HG03432 (cell line): ENCODE measurements around the gene SENP6.

Experiments used
- ATAC-seq: cut with Tn5 transposase; IDR thresholded peaks from one replicate; pipeline ENCODE4 v1.9.1; 2021; ENCODE audit warnings: mild to moderate bottlenecking, moderate library complexity; ENCODE audit not compliant: unreplicated experiment

The SENP6 gene

GRCh38 chr6:75747152-75747992 lies 145.7 kb downstream of the SENP6 start:
- no peak for ATAC-seq

- ATAC-seq = peak; percentile 0
Measured at GRCh38 chr6:75748003-75748742, 146.5 kb downstream of the SENP6 start.

- peak; percentile 87 for ATAC-seq
Measured at GRCh38 chr6:75748743-75749538, 147.3 kb downstream of the SENP6 start, which contains the start of gene MYO6. Gene MYO6, plus strand, starts transcription at chr6:75749239. Its CDS starts 68,309 bp downstream, at chr6:75817548.

- no peak for ATAC-seq
Measured at GRCh38 chr6:75751443-75751842, 149.8 kb downstream of the SENP6 start.

- ATAC-seq = no peak
Measured at GRCh38 chr6:75752365-75752764, 150.7 kb downstream of the SENP6 start.

GRCh38 chr6:75755704-75756103 lies 154.0 kb downstream of the SENP6 start:
- no peak for ATAC-seq

- no peak for ATAC-seq
Measured at GRCh38 chr6:75757295-75757694, 155.6 kb downstream of the SENP6 start.

GRCh38 chr6:75758061-75758460 lies 156.4 kb downstream of the SENP6 start:
- no peak for ATAC-seq

- no peak for ATAC-seq
Measured at GRCh38 chr6:75759207-75759606, 157.5 kb downstream of the SENP6 start.

GRCh38 chr6:75760320-75760719 lies 158.6 kb downstream of the SENP6 start:
- ATAC-seq = no peak

- ATAC-seq = no peak
Measured at GRCh38 chr6:75761489-75761888, 159.8 kb downstream of the SENP6 start.

GRCh38 chr6:75762063-75762462 lies 160.4 kb downstream of the SENP6 start:
- no peak for ATAC-seq

GRCh38 chr6:75766387-75766786 lies 164.7 kb downstream of the SENP6 start:
- no peak for ATAC-seq
